GM12873 (cell line): Measurements from ENCODE around the gene SPP1.

Source experiments
- CTCF ChIP-seq: IDR thresholded peaks from 2 replicates; pipeline ENCODE4 v1.5.1; 2012; ENCODE audit warnings: low read depth, mild to moderate bottlenecking, moderate library complexity, low read length, control low read depth; ENCODE audit not compliant: insufficient read depth; ENCODE audit errors: missing control alignments

The SPP1 gene

DNA sequence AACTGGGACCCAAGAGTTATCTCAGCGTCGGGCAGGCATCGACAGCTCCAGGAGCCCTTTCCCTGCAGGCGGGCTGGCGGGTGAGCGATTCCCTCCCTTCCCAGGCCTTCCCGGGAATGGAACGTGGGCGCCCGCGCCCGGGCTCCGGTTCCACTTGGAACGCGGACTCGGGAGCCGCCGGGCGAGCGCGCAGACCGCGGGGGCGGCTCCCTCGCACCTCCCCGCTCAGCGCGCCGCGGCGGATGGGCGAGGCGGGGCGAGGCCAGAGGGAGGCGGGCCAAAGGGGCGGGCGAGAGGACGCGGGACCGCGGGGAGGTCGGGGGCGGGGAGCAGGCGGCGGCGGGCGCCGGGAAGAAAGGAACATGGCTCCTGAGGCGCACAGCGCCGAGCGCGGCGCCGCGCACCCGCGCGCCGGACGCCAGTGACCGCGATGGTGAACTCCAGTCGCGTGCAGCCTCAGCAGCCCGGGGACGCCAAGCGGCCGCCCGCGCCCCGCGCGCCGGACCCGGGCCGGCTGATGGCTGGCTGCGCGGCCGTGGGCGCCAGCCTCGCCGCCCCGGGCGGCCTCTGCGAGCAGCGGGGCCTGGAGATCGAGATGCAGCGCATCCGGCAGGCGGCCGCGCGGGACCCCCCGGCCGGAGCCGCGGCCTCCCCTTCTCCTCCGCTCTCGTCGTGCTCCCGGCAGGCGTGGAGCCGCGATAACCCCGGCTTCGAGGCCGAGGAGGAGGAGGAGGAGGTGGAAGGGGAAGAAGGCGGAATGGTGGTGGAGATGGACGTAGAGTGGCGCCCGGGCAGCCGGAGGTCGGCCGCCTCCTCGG lies 32.0 kb downstream of the SPP1 start, which contains the start of gene PKD2:
Gene PKD2, plus strand, starts transcription at position 332 of the 818 bp plus-strand sequence. Its CDS starts 99 bp downstream, at position 431.
- TF ChIP-seq CTCF, result no peak

- no peak for TF ChIP-seq CTCF
Measured at GRCh38 chr4:88008122-88008742, 32.7 kb downstream of the SPP1 start.

GRCh38 chr4:88008743-88009171 lies 33.2 kb downstream of the SPP1 start:
- no peak for TF ChIP-seq CTCF

DNA sequence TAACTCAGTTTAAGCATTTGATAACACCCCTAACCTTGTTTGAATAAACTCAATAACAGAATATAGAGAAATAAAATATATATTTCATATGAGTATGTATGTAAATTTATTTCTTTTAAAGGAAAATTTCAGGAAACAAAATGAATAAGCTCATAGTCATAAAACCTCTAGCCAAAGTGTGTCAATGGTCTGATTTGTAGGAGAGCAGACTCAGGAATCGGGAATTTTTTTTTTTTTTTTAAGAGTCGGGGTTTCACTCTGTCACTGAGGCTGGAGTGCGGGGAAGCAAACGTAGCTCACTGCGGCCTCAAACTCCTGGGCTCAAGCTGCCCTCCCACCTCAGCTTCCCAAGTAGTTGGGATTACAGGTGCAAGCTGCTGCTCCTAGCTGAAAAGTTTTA lies 34.4 kb downstream of the SPP1 start:
- TF ChIP-seq CTCF, result no peak

DNA sequence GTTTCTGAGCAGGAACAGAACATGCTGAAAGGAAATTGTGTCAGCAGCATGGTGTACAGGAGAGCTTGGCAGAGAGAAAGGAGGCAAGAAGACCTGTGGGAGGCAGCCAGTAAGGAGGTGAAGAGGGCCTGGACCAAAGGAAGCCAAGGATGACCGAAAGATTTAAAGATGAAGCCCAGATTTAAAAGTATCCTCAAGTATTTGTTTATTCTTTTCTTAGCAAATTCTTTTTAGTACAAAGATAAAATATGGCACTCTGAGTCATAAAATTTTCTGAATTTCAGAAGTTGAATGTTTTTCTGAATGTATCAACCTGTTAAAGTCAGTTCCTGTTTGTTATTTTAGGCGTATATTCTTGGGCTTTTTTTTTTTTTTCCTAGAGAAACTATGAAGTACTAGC lies 35.5 kb downstream of the SPP1 start:
- TF ChIP-seq CTCF, result no peak

GRCh38 chr4:88012647-88013046 lies 37.1 kb downstream of the SPP1 start:
- no peak for TF ChIP-seq CTCF

DNA sequence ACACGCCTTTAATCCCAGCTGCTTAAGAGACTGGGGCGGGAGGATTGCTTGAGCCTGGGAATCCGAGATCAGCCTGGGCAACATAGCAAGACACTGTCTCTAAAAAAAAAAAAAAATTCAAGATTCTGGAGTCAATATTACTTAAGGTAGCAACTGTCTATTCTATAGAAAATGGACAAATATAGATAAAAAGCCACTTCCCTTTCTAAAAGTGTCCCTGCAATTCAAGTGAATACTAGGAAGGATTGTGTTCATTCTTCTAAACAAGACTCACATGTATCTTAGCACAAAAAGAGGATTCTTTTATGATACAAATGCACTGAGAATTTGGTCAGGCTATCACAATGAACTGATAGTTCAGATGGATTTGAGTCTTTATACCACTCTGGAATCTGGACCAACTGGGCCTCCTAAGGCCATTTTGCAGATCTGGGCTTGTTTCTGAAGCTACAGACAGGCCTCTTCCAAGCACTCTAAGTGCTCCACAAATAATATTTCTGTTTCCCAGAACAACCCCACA lies 38.9 kb downstream of the SPP1 start:
- no peak for TF ChIP-seq CTCF
